Suprapubic skin (tissue), 4 donors: ENCODE measurements around the gene TNFRSF14. TPM values are rescaled to one million over a fixed set of nuclear protein-coding genes. Genes with fewer than 3 reads are reported as not detected.
"Not testable (repeated sequence)": the region's sequence is repeated elsewhere in the genome, so short reads cannot be mapped to it uniquely, and the experiment has no call there.

Experiments
- DNase-seq, 2 donors: peaks; one replicate each; pipeline ENCODE4 v3.0.0-alpha.2; 2019; ENCODE audit warnings: low spot score in 2 of 2
- H3K27ac ChIP-seq: fragments of 200-600 bp; sonication (generic); one replicate; pipeline ENCODE4 v1.5.1; 2019
- H3K27me3 ChIP-seq: fragments of 200-600 bp; sonication (generic); one replicate; pipeline ENCODE4 v1.5.1; 2019
- H3K36me3 ChIP-seq: fragments of 200-600 bp; sonication (generic); one replicate; pipeline ENCODE4 v1.5.1; 2019
- H3K4me1 ChIP-seq: fragments of 200-600 bp; sonication (generic); one replicate; pipeline ENCODE4 v1.5.1; 2019
- H3K4me3 ChIP-seq: fragments of 200-600 bp; sonication (generic); one replicate; pipeline ENCODE4 v1.5.1; 2019; ENCODE audit warnings: mild to moderate bottlenecking
- H3K9me3 ChIP-seq: fragments of 200-600 bp; sonication (generic); one replicate; pipeline ENCODE4 v1.5.1; 2019
- EP300 ChIP-seq: sonication (generic); formaldehyde crosslinking; IDR thresholded peaks from one replicate; pipeline ENCODE4 v1.6.1; 2017; ENCODE audit warnings: antibody characterized with exemption
- POLR2A ChIP-seq, 2 donors: fragments of 450-650 bp; IDR thresholded peaks; one replicate each; pipeline ENCODE4 v1.6.1; 2017; ENCODE audit warnings: antibody characterized with exemption in 2 of 2, mild to moderate bottlenecking in 2 of 2, moderate library complexity in 2 of 2
- POLR2AphosphoS5 ChIP-seq, 3 donors: sonication (generic); formaldehyde crosslinking; IDR thresholded peaks; one replicate each; pipeline ENCODE4 v1.6.1; 2017; ENCODE audit warnings: antibody characterized with exemption in 3 of 3
- WGBS: methylation state at CpG from one replicate; pipeline ENCODE4 v1.1.5; 2018; 5-methylcytosine and 5-hydroxymethylcytosine counted together
- total RNA-seq, 4 donors: library from RNA; depleted of rRNA; stranded (reverse); fragments of >200 nt; gene quantifications; one replicate each; pipeline ENCODE4 v1.1.0, GENCODE V29; 2016
- TF ChIP-seq, protein P1 (sequence below), 2 donors: fragments of 200-600 bp in 1 of 2; fragments of 450-650 bp in 1 of 2; sonication (generic) in 1 of 2; IDR thresholded peaks; one replicate each; pipeline ENCODE4 v1.5.1; 2016 to 2019; ENCODE audit warnings: antibody characterized with exemption in 2 of 2, mild to moderate bottlenecking in 1 of 2, moderate library complexity in 1 of 2

Gene TNFRSF14
- total RNA-seq, 4 donors from 2014 or later: 33.3 to 111 (median 60.9) TPM

DNA sequence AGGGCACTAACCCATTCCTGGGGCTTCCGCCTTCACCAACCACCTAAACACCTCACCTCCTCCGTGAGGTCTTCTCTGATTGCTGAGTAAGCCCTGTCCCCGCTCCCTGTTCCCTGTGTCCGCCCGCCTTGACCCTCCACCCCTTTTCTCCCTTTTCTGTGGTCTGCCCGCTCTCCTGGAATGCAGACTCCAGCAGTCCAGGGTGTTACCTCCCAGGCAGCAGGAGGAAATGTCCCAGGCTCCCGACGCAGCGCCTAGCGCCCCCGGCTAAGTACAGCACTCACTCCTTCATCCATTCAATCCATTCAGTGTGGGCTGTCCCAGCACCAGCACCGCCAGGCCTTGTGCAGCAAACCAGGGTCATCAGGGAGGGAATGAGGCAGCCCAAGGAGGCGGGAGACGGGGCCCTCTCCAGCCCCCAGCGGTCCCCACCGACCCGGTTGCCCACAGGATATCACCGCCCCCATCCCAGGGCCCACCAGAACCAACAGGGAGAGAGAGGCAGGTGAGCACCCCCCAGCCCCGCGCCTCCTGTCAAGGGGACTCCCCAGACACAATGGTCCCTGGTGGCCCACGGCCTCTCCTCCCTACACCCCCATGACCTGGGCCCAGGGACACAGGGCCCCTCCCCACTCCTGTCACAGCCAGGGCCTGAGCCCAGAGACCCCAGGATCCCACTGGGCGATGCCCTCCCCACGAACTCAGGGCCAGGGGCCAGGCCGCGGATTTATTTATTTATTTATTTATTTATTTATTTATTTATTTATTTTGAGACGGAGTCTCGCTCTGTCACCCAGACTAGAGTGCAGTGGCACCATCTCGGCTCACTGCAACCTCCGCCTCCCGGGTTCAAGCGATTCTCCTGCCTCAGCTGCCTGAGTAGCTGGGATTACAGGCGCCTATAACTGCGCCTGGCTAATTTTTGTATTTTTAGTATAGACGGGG is 10.2 kb downstream of the TNFRSF14 start:
- H3K36me3 ChIP-seq: peaks cover 20% of the 10 kb centered on the region
- peak in 1 of 2 donors; percentile 60 for DNase-seq
- no peak overlapping the region for H3K27ac ChIP-seq
- no peaks in the 10 kb centered on the region for H3K9me3 ChIP-seq
- H3K4me3 ChIP-seq: no peak overlapping the region
- no peaks in the 10 kb centered on the region for H3K4me1 ChIP-seq
- TF ChIP-seq, protein P1, sequence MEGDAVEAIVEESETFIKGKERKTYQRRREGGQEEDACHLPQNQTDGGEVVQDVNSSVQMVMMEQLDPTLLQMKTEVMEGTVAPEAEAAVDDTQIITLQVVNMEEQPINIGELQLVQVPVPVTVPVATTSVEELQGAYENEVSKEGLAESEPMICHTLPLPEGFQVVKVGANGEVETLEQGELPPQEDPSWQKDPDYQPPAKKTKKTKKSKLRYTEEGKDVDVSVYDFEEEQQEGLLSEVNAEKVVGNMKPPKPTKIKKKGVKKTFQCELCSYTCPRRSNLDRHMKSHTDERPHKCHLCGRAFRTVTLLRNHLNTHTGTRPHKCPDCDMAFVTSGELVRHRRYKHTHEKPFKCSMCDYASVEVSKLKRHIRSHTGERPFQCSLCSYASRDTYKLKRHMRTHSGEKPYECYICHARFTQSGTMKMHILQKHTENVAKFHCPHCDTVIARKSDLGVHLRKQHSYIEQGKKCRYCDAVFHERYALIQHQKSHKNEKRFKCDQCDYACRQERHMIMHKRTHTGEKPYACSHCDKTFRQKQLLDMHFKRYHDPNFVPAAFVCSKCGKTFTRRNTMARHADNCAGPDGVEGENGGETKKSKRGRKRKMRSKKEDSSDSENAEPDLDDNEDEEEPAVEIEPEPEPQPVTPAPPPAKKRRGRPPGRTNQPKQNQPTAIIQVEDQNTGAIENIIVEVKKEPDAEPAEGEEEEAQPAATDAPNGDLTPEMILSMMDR (IDR thresholded peaks at IDR 0.05): no peak
- TF ChIP-seq POLR2AphosphoS5 (IDR thresholded peaks at IDR 0.05): no peak
- TF ChIP-seq EP300: no peak
- TF ChIP-seq POLR2A (IDR thresholded peaks at IDR 0.05): no peak
- 82% methylated on average over 28 of the region's 34 CpGs for WGBS
- H3K27me3 ChIP-seq: peaks cover 5% of the 10 kb centered on the region

DNA sequence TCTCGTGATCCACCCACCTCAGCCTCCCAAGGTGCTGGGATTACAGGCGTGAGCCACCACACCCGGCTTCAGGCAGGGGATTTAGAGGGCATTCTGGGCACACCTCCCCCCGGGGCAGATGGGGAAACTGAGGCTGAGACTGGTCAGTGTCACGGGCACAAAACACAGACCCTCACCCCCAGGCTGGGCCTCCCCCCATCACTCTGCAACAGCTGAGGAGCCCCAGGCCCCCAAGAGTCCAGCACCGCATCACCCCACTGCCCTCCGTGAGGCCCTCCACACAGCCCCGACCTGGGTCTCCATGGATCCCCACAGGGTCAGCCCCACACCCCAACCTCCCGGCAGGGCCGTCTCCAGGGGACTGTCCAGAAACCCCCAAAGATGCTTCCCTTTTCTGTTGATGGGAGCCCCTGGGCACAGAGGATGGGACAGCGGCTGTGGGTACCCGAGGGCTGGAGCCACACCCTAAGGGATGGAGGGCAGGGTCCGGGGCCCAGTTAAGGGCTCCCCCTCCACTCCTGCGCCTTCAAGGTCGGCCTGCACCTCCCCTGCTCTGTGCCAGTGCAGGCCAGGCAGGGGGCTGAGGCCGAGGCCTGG is 11.0 kb downstream of the TNFRSF14 start:
- H3K36me3 ChIP-seq: peaks cover 13% of the 10 kb centered on the region

DNA sequence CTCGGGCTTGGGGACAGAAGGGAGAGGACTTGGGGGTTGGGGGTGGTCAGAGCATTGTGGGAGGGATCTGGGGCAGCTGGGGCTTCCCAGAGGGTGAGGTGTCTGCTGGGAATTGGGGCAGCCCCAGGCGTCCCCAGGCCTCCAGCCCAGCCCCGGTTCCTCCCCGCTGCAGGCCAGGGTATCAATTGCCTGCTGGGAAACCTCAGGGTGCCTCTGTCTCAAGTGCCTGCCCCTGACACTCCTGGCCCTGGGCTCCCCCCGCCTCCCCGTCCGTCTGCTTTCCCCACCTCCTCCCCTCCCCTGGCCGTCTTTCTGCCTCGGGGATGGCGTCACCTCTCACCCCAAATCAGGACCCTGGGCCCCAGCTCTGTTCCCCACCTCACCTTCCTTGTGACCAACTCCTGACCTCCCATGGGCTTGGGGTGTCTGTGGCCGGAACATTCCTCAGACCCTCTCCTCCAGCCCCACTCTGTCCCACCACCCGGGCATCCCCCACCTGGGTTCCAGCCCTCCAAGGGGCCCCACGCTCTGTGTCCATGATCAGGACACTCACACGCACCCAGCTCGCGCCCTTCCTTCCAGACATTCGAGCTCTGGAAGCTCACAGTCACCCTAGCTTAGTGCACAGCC is 12.1 kb downstream of the TNFRSF14 start:
- not testable (repeated sequence) for H3K27ac ChIP-seq, H3K9me3 ChIP-seq, H3K4me3 ChIP-seq, H3K27me3 ChIP-seq, H3K36me3 ChIP-seq, H3K4me1 ChIP-seq
- peak in 1 of 2 donors; percentile 56 for DNase-seq
- 39% methylated on average over 4 of the region's 17 CpGs for WGBS

More for the DNA sequence above, 11.0 kb downstream of the TNFRSF14 start:
- no peak overlapping the region for H3K4me3 ChIP-seq
- DNase-seq: peak in 1 of 2 donors; percentile 63
- 84% methylated on average over 5 of the region's 16 CpGs for WGBS
- H3K4me1 ChIP-seq: no peaks in the 10 kb centered on the region
- TF ChIP-seq POLR2AphosphoS5 (IDR thresholded peaks at IDR 0.05): no peak
- TF ChIP-seq, protein P1 (IDR thresholded peaks at IDR 0.05): no peak
- peaks cover 5% of the 10 kb centered on the region for H3K27me3 ChIP-seq
- H3K27ac ChIP-seq: no peak overlapping the region
- H3K9me3 ChIP-seq: no peaks in the 10 kb centered on the region

DNA sequence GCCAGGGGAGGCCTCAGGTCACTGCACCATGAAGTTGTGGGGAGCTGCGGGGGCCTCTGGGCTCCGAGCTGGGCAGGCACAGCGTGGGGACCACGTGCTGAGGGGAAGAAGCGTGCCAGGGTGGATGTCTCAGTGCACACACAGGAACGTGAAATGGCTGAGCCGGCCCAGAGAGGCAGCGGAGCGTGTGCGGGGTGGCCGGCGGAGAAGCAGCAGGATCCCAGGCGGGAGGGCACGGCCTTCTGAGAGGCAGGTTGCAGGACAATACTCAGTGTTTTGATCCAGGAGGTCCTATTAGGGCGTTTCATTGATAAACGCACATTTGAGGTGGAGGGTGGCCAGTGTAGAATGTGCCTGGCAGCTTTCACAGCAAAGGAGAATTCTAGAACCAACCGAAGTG is 12.9 kb downstream of the TNFRSF14 start:
- WGBS: 91% methylated on average over 11 of the region's 17 CpGs
- Histone ChIP-seq H3K27me3 (peaks cover 5% of the 10 kb centered on the region), H3K9me3 (no peaks in the 10 kb centered on the region), H3K4me3 (no peak overlapping the region), H3K27ac (no peak overlapping the region), H3K4me1 (no peaks in the 10 kb centered on the region), H3K36me3 (no peaks in the 10 kb centered on the region)
- TF ChIP-seq POLR2A (IDR thresholded peaks at IDR 0.05) (no peak), EP300 (no peak), POLR2AphosphoS5 (IDR thresholded peaks at IDR 0.05) (no peak)
- TF ChIP-seq, protein P1 (IDR thresholded peaks at IDR 0.05): no peak
- no peak for DNase-seq

GRCh38 chr1:2569703-2570102 is 13.5 kb downstream of the TNFRSF14 start:
- not testable (repeated sequence) for H3K27ac ChIP-seq, H3K4me1 ChIP-seq, H3K9me3 ChIP-seq, H3K36me3 ChIP-seq, H3K4me3 ChIP-seq, H3K27me3 ChIP-seq
- 80% methylated on average over 9 of the region's 13 CpGs for WGBS
- peak in 1 of 2 donors; percentile 54 for DNase-seq

GRCh38 chr1:2570332-2570731 is 14.2 kb downstream of the TNFRSF14 start:
- H3K27me3 ChIP-seq: peaks cover 5% of the 10 kb centered on the region
- H3K4me1 ChIP-seq: no peaks in the 10 kb centered on the region
- H3K27ac ChIP-seq: no peak overlapping the region
- no peak for TF ChIP-seq POLR2AphosphoS5 (IDR thresholded peaks at IDR 0.05)
- TF ChIP-seq EP300: no peak
- TF ChIP-seq, protein P1 (IDR thresholded peaks at IDR 0.05): no peak
- TF ChIP-seq POLR2A (IDR thresholded peaks at IDR 0.05): no peak
- WGBS: 73% methylated on average over 13 of the region's 17 CpGs
- no peaks in the 10 kb centered on the region for H3K9me3 ChIP-seq
- H3K4me3 ChIP-seq: no peak overlapping the region
- no peaks in the 10 kb centered on the region for H3K36me3 ChIP-seq
- no peak for DNase-seq
